Duodenal mucosa (tissue), 2 donors: ENCODE measurements around the gene GLIS1.

ENCODE experiments used
- H3K27ac ChIP-seq: one replicate; pipeline ENCODE4 v1.7.0; 2013; ENCODE audit warnings: low read depth, low read length
- H3K27me3 ChIP-seq, 2 donors: one replicate each; pipeline ENCODE4 v1.7.0; 2013; ENCODE audit warnings: low read length in 2 of 2, control low read depth in 1 of 2; ENCODE audit not compliant: insufficient read depth in 2 of 2, control insufficient read depth in 1 of 2
- H3K36me3 ChIP-seq, 2 donors: one replicate each; pipeline ENCODE4 v1.7.0; 2013; ENCODE audit warnings: low read length in 2 of 2, control low read depth in 1 of 2; ENCODE audit not compliant: insufficient read depth in 2 of 2, control insufficient read depth in 1 of 2
- H3K4me1 ChIP-seq, 2 donors: one replicate each; pipeline ENCODE4 v1.7.0; 2013; ENCODE audit warnings: low read length in 2 of 2, control low read depth in 1 of 2; ENCODE audit not compliant: insufficient read depth in 2 of 2, control insufficient read depth in 1 of 2
- H3K4me3 ChIP-seq, 2 donors: one replicate each; pipeline ENCODE4 v1.7.0; 2013; ENCODE audit warnings: low read length in 2 of 2, low read depth in 1 of 2
- H3K9ac ChIP-seq, 2 donors: one replicate each; pipeline ENCODE4 v1.7.0; 2013; ENCODE audit warnings: low read length in 2 of 2, low read depth in 1 of 2
- H3K9me3 ChIP-seq, 2 donors: one replicate each; pipeline ENCODE4 v1.7.0; 2013; ENCODE audit warnings: low read length in 2 of 2, control low read depth in 1 of 2; ENCODE audit not compliant: control insufficient read depth in 1 of 2

Gene GLIS1

DNA sequence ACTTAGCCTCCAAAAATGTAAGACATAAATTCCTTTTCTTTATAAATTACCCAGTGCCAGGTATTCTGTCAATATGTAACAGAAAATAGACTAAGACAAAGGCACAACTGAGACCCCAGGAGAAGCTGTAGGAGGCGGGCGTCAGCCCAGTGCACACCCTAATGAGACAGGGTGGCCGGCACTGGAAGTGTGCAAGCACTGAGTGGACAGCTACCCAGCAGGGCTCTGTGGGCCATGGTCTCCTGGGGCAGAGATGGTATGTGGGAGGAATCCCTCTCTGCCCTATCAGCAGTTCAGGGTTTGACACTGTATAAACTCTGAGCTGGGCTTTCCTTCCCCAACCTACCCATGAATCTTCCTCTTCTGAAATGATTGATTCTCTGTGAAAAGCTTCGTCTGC lies 139.5 kb downstream of the GLIS1 start:
- no peaks in the 10 kb centered on the region for H3K36me3 ChIP-seq
- peaks cover 0 to 5% of the 10 kb centered on the region in 2 donors for H3K4me1 ChIP-seq
- no peak overlapping the region for H3K27ac ChIP-seq
- H3K4me3 ChIP-seq = no peak overlapping the region
- H3K27me3 ChIP-seq = no peaks in the 10 kb centered on the region
- no peak overlapping the region for H3K9ac ChIP-seq
- H3K9me3 ChIP-seq = no peaks in the 10 kb centered on the region

DNA sequence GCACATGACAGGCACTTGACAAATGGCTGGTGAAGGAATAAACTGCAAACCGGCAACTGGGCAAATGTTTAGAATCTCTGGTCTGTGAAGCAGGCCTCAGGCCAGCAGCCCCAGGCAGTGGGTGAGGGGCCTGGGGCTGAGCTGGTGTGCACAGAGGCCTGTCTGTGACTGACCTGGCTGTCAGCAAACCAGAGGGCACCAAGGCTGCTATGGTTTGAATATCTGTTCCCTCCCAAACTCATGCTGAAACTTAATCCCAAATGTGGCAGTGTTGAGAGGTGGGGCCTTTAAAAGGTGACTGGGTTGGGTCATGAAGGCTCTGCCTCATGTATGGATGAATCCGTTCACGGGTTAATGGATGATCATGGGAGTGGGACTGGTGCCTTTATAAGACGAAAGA lies 140.0 kb downstream of the GLIS1 start:
- no peaks in the 10 kb centered on the region for H3K9me3 ChIP-seq
- H3K4me3 ChIP-seq = no peak overlapping the region
- no peak overlapping the region for H3K27ac ChIP-seq
- no peak overlapping the region for H3K9ac ChIP-seq
- peaks cover 0 to 5% of the 10 kb centered on the region in 2 donors for H3K4me1 ChIP-seq
- no peaks in the 10 kb centered on the region for H3K27me3 ChIP-seq
- no peaks in the 10 kb centered on the region for H3K36me3 ChIP-seq

DNA sequence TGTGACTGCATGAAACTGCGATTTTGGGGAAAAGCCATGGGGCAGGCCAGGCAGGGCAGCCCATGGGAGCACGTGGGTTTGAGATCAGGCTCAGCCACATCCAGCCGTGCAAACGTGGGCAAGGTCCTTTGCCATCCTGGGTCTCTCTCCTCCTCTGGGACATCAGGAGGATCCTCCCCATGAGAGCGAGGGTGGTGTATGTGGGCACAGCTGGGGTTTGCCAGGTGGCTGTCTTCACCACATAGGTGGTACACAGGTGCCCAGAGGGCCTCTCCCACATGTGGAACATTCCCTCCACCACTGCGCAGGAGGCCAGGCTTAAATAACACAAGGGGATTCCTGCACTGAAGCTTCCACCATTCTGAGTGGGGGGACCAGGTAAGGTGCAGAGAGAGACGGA lies 143.1 kb downstream of the GLIS1 start:
- H3K9me3 ChIP-seq = no peaks in the 10 kb centered on the region
- no peak overlapping the region for H3K9ac ChIP-seq
- no peaks in the 10 kb centered on the region for H3K36me3 ChIP-seq
- no peaks in the 10 kb centered on the region for H3K27me3 ChIP-seq
- H3K4me1 ChIP-seq = peaks cover 0 to 8% of the 10 kb centered on the region in 2 donors
- no peak overlapping the region for H3K27ac ChIP-seq
- H3K4me3 ChIP-seq = no peak overlapping the region

DNA sequence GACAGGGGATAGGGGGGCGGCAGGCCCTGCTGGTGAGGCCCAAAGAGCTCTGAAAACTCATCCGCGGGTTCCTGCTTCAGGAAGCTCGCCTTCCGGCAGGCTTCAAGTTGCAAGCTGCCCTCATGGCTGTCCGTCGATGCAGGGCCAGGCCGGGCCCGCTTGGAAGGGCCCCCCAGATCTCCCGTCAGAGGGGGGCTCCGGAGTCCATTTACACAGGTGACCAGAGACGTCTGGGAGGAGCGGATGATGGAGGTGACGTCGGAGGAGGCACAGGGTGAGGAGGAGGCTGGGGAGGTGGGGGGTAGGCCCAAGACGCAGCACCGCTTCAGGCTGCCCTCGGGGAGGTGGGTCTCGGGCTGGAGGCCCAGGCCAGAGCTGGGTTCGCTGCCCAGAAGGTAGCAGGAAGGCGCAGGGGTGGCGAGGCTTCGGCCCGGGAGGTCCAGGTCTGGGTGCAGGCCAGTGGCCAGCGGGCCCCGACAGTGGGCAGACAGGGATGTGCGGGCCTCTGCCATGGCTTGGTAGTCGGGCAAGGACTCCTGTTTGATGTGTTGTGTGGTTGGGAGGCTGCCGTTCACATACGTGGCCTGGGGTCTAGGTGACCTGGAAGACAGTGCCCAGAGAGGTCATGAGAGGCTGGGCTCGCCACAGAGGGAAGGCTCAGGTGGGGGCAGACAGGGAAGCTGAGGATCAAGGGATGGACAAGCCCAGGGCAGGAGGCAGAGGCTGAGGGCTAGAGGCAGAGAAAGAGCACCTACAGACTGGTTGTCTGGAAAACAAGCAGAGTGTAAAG lies 144.4 kb downstream of the GLIS1 start:
- no peak overlapping the region for H3K4me3 ChIP-seq
- no peak overlapping the region for H3K9ac ChIP-seq
- no peak overlapping the region for H3K27ac ChIP-seq
- no peaks in the 10 kb centered on the region for H3K27me3 ChIP-seq
- H3K4me1 ChIP-seq = peaks cover 0 to 3% of the 10 kb centered on the region in 2 donors
- no peaks in the 10 kb centered on the region for H3K9me3 ChIP-seq
- no peaks in the 10 kb centered on the region for H3K36me3 ChIP-seq

DNA sequence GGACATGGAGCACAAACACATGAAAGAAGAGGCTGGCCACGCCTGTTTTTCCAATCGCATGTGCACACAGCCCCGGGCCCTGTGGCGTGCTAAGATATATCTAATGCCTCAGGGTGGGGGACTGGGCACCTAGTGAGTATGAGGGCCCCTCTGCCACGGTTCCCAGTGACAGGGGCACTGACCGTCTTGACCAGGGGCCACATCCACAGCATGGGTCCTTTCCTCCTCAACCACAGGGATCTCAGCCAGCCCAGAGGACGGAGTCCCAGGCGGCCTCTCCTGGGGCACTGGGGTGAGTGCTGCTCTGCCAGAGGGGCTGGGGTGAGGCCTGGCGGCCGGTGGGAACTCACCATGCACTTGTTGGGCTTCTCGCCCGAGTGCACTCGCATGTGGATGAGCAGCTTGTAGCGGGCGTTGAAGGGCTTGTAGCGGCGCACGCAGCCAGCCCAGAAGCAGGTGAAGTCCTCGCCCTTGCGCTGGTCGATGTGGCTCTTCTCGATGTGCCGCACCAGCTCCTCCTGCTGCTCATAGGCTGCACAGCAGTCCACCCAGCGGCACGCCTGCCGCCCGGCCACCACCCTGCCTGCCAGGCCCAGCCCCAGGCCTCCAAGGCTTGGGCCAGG lies 145.1 kb downstream of the GLIS1 start:
- Histone ChIP-seq H3K4me1 (peaks cover 0 to 3% of the 10 kb centered on the region in 2 donors), H3K4me3 (no peak overlapping the region), H3K27me3 (no peaks in the 10 kb centered on the region), H3K36me3 (no peaks in the 10 kb centered on the region), H3K9me3 (no peaks in the 10 kb centered on the region), H3K9ac (no peak overlapping the region), H3K27ac (no peak overlapping the region)

DNA sequence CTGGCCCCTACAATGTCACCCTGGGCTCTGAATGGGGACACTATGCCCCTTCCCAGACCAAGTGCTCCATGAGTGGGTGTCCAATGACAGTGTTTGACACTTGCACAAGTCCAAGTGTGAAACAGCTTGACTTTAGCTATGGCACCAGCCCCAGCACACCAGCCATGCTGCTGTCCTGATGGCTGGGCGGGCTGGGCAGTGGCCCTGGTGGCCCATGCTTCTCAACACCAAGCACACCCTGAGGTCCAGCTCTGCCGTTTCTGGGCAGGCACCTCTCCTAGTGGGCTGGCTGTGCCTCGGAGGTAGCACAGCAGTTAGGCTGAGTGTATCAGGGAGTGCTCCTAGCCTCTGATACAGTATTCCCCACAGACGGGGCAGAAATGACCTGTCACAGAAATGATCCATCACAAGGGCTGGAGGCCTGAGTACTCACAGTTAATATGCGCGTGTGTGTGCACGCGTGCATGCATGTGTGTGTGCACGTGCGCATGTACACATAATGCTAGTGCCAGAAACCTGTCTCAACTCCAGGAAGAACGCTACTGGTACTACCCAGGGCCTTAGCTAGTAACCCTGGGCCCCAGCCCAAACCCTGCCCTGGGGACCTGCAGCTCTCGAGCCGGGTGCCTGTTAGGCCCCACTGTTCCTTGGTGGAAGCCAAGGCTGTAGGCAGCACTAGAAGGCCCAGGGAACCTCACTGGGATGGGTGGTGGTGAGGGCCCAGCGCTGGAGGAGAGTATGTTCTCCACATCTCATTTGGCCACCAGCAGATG lies 145.8 kb downstream of the GLIS1 start:
- Histone ChIP-seq H3K9me3 (no peaks in the 10 kb centered on the region), H3K4me3 (no peak overlapping the region), H3K4me1 (peaks cover 0 to 3% of the 10 kb centered on the region in 2 donors), H3K27ac (no peak overlapping the region), H3K36me3 (no peaks in the 10 kb centered on the region), H3K27me3 (no peaks in the 10 kb centered on the region), H3K9ac (no peak overlapping the region)

DNA sequence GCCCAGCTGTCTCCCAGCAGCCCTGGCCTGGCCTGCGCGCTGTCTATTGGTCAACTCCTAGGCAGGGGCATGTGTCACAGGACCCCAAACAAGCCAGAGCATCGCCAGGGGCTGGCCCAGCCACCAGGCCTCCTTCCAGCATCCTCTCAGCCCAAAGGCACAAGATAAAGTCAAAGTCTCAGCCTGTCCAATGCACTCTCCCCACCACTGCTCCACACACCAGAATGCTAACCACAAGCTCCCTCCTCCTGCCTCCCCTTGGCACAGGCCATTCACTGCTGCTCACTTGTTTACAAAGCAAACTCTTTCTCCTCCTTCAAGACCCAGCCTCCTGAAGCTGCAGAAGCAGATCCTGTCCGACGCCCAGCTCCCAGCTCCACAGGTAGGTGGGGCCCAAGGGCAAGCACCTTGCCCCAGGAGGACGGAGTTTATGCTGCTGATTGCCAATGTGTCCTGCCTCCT lies 146.4 kb downstream of the GLIS1 start:
- Histone ChIP-seq H3K4me1 (peaks cover 0 to 3% of the 10 kb centered on the region in 2 donors), H3K27me3 (no peaks in the 10 kb centered on the region), H3K27ac (no peak overlapping the region), H3K9ac (no peak overlapping the region), H3K36me3 (no peaks in the 10 kb centered on the region), H3K9me3 (no peaks in the 10 kb centered on the region), H3K4me3 (no peak overlapping the region)

DNA sequence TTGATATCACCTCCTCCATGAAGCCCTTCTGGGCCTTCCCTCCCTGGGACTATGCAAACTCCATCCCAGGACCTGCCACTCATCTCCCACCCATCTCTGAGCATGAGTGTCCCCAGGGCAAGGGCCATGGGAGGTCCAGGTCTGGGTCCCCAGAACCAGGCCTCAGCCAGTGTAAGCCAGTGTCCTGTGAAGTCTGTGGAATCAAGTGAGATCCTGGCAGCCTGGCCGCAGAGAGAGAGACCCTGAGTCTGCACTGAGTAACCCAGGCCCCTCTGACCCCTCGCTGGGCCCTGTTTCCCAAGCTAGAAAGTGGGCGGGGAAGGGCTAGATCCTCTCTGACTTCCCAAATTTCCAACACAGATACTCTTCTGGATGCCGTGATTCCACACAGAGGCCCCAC lies 147.0 kb downstream of the GLIS1 start:
- H3K4me1 ChIP-seq = peaks cover 0 to 3% of the 10 kb centered on the region in 2 donors
- H3K36me3 ChIP-seq = no peaks in the 10 kb centered on the region
- no peaks in the 10 kb centered on the region for H3K9me3 ChIP-seq
- H3K4me3 ChIP-seq = no peak overlapping the region
- H3K27ac ChIP-seq = no peak overlapping the region
- no peak overlapping the region for H3K9ac ChIP-seq
- no peaks in the 10 kb centered on the region for H3K27me3 ChIP-seq

DNA sequence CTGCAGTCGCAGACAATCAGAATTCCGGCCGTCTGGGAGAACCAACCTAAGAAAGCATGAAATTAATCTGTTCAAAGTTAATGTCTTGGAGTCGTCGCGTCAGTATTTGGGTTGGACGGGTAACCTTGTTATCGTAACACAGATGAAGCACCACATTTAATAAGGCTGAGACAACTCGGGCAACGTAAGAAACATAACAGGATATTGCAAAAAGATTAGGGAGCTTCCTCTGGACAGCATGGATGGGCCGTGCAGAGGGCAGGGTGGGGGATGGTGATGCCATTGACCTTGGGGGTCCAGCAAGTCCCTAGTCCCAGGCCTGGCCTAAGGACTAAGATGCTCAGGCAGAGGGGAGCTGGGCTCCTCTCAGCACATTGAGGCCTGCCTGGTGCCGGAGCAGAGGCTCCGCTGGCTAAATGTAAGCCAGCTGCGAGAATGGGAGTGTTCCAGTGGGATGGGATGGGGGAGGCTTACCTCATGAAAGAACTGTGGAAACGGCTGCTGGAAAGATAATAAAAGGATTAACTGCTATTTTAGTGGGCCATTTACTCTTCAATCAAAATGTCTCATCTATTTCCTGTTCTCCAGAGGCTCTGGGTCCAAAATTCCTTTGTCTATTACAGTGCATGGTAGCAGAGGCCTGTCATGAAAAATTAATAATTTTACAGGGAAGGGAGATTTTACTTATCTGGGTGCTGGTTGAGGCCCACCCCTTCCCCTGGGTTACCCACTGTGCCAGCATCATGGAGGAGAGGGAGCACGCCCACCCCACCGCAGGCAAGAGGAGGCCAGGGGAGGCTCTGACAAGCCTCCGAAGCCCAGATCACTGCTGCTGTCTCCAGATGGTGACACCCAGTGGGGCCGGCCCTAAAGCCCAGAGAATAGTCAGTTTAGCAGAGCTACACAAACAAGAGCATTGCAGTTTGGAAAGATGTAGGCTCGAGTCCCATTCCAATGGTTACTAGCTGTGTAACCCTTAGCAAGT lies 148.1 kb downstream of the GLIS1 start:
- Histone ChIP-seq H3K4me3 (no peak overlapping the region), H3K9ac (no peak overlapping the region), H3K9me3 (no peaks in the 10 kb centered on the region), H3K4me1 (peaks cover 0 to 3% of the 10 kb centered on the region in 2 donors), H3K36me3 (no peaks in the 10 kb centered on the region), H3K27ac (no peak overlapping the region), H3K27me3 (no peaks in the 10 kb centered on the region)
